ENCODE results near the gene CTNNA3.

CTNNA3 gene

GRCh38 chr10:66466622-66467021 is 1229.4 kb downstream of the CTNNA3 start:
- no peaks in the 10 kb centered on the region for H3K4me1 Mint-ChIP-seq (ENCODE audit: low read depth)
- H3K36me3 Mint-ChIP-seq, result no peaks in the 10 kb centered on the region
- H3K9me3 Mint-ChIP-seq (ENCODE audit: low read depth), result peaks cover 16% of the 10 kb centered on the region

GRCh38 chr10:66463611-66464010 is 1232.4 kb downstream of the CTNNA3 start:
- H3K9me3 Mint-ChIP-seq (ENCODE audit: low read depth), result peaks cover 16% of the 10 kb centered on the region
- H3K36me3 Mint-ChIP-seq, result no peaks in the 10 kb centered on the region
- H3K27me3 Mint-ChIP-seq, result no peaks in the 10 kb centered on the region
- H3K27ac Mint-ChIP-seq, result no peak overlapping the region
- H3K4me1 Mint-ChIP-seq (ENCODE audit: low read depth), result no peaks in the 10 kb centered on the region
- no peak overlapping the region for H3K4me3 Mint-ChIP-seq

More at GRCh38 chr10:66466622-66467021, 1229.4 kb downstream of the CTNNA3 start:
- H3K27ac Mint-ChIP-seq, result no peak overlapping the region
- no peak overlapping the region for H3K4me3 Mint-ChIP-seq
- no peaks in the 10 kb centered on the region for H3K27me3 Mint-ChIP-seq

- Mint-ChIP-seq H3K27ac (no peak overlapping the region), H3K9me3 (ENCODE audit: low read depth) (peaks cover 12% of the 10 kb centered on the region), H3K4me1 (ENCODE audit: low read depth) (no peaks in the 10 kb centered on the region), H3K4me3 (no peak overlapping the region), H3K27me3 (no peaks in the 10 kb centered on the region), H3K36me3 (no peaks in the 10 kb centered on the region)
Observed at GRCh38 chr10:66457629-66458028, 1238.4 kb downstream of the CTNNA3 start.

GRCh38 chr10:66455304-66455703 is 1240.7 kb downstream of the CTNNA3 start:
- H3K27ac Mint-ChIP-seq, result no peak overlapping the region
- H3K4me1 Mint-ChIP-seq (ENCODE audit: low read depth), result no peaks in the 10 kb centered on the region
- H3K4me3 Mint-ChIP-seq, result no peak overlapping the region
- peaks cover 12% of the 10 kb centered on the region for H3K9me3 Mint-ChIP-seq (ENCODE audit: low read depth)
- no peaks in the 10 kb centered on the region for H3K36me3 Mint-ChIP-seq
- no peaks in the 10 kb centered on the region for H3K27me3 Mint-ChIP-seq

GRCh38 chr10:66440568-66440967 is 1255.4 kb downstream of the CTNNA3 start:
- Mint-ChIP-seq H3K4me3 (no peak overlapping the region), H3K4me1 (ENCODE audit: low read depth) (no peaks in the 10 kb centered on the region), H3K36me3 (no peaks in the 10 kb centered on the region), H3K27ac (no peak overlapping the region), H3K9me3 (ENCODE audit: low read depth) (peaks cover 14% of the 10 kb centered on the region), H3K27me3 (no peaks in the 10 kb centered on the region)

GRCh38 chr10:66414943-66415342 is 1281.1 kb downstream of the CTNNA3 start:
- no peaks in the 10 kb centered on the region for H3K36me3 Mint-ChIP-seq
- no peaks in the 10 kb centered on the region for H3K4me1 Mint-ChIP-seq (ENCODE audit: low read depth)
- peaks cover 7% of the 10 kb centered on the region for H3K9me3 Mint-ChIP-seq (ENCODE audit: low read depth)
- no peaks in the 10 kb centered on the region for H3K27me3 Mint-ChIP-seq
- no peak overlapping the region for H3K4me3 Mint-ChIP-seq
- no peak overlapping the region for H3K27ac Mint-ChIP-seq

GRCh38 chr10:66405566-66405965 is 1290.4 kb downstream of the CTNNA3 start:
- no peak overlapping the region for H3K27ac Mint-ChIP-seq
- H3K9me3 Mint-ChIP-seq (ENCODE audit: low read depth), result peaks cover 11% of the 10 kb centered on the region
- no peaks in the 10 kb centered on the region for H3K36me3 Mint-ChIP-seq
- H3K4me3 Mint-ChIP-seq, result no peak overlapping the region
- H3K4me1 Mint-ChIP-seq (ENCODE audit: low read depth), result no peaks in the 10 kb centered on the region
- H3K27me3 Mint-ChIP-seq, result no peaks in the 10 kb centered on the region

- H3K9me3 Mint-ChIP-seq (ENCODE audit: low read depth), result peaks cover 9% of the 10 kb centered on the region
- H3K4me1 Mint-ChIP-seq (ENCODE audit: low read depth), result no peaks in the 10 kb centered on the region
- H3K27me3 Mint-ChIP-seq, result no peaks in the 10 kb centered on the region
- H3K27ac Mint-ChIP-seq, result no peak overlapping the region
- H3K4me3 Mint-ChIP-seq, result no peak overlapping the region
- no peaks in the 10 kb centered on the region for H3K36me3 Mint-ChIP-seq
Observed at GRCh38 chr10:66398669-66399068, 1297.3 kb downstream of the CTNNA3 start.

- H3K9me3 Mint-ChIP-seq (ENCODE audit: low read depth), result peaks cover 14% of the 10 kb centered on the region
- no peak overlapping the region for H3K4me3 Mint-ChIP-seq
- H3K27ac Mint-ChIP-seq, result no peak overlapping the region
- no peaks in the 10 kb centered on the region for H3K4me1 Mint-ChIP-seq (ENCODE audit: low read depth)
- no peaks in the 10 kb centered on the region for H3K36me3 Mint-ChIP-seq
- no peaks in the 10 kb centered on the region for H3K27me3 Mint-ChIP-seq
Observed at GRCh38 chr10:66394342-66395063, 1301.5 kb downstream of the CTNNA3 start.

GRCh38 chr10:66390926-66391325 is 1305.1 kb downstream of the CTNNA3 start:
- no peaks in the 10 kb centered on the region for H3K4me1 Mint-ChIP-seq (ENCODE audit: low read depth)
- H3K36me3 Mint-ChIP-seq, result no peaks in the 10 kb centered on the region
- no peaks in the 10 kb centered on the region for H3K27me3 Mint-ChIP-seq
- H3K4me3 Mint-ChIP-seq, result no peak overlapping the region
- H3K9me3 Mint-ChIP-seq (ENCODE audit: low read depth), result peaks cover 14% of the 10 kb centered on the region
- no peak overlapping the region for H3K27ac Mint-ChIP-seq

GRCh38 chr10:66381045-66381444 is 1315.0 kb downstream of the CTNNA3 start:
- Mint-ChIP-seq H3K9me3 (ENCODE audit: low read depth) (no peaks in the 10 kb centered on the region), H3K36me3 (no peaks in the 10 kb centered on the region), H3K27me3 (no peaks in the 10 kb centered on the region), H3K4me3 (no peak overlapping the region), H3K27ac (no peak overlapping the region), H3K4me1 (ENCODE audit: low read depth) (no peaks in the 10 kb centered on the region)

GRCh38 chr10:66378117-66378876 is 1317.7 kb downstream of the CTNNA3 start:
- H3K27ac Mint-ChIP-seq, result no peak overlapping the region
- no peaks in the 10 kb centered on the region for H3K4me1 Mint-ChIP-seq (ENCODE audit: low read depth)
- H3K4me3 Mint-ChIP-seq, result no peak overlapping the region
- H3K36me3 Mint-ChIP-seq, result no peaks in the 10 kb centered on the region
- peaks cover 9% of the 10 kb centered on the region for H3K9me3 Mint-ChIP-seq (ENCODE audit: low read depth)
- H3K27me3 Mint-ChIP-seq, result no peaks in the 10 kb centered on the region

- Mint-ChIP-seq H3K9me3 (ENCODE audit: low read depth) (no peaks in the 10 kb centered on the region), H3K4me3 (no peak overlapping the region), H3K27ac (no peak overlapping the region)
Observed at GRCh38 chr10:66368146-66368545, 1327.8 kb downstream of the CTNNA3 start.

GRCh38 chr10:66366163-66366562 is 1329.8 kb downstream of the CTNNA3 start:
- H3K9me3 Mint-ChIP-seq (ENCODE audit: low read depth), result peaks cover 4% of the 10 kb centered on the region
- H3K4me1 Mint-ChIP-seq (ENCODE audit: low read depth), result no peaks in the 10 kb centered on the region
- H3K4me3 Mint-ChIP-seq, result no peak overlapping the region
- H3K36me3 Mint-ChIP-seq, result no peaks in the 10 kb centered on the region
- no peak overlapping the region for H3K27ac Mint-ChIP-seq
- H3K27me3 Mint-ChIP-seq, result no peaks in the 10 kb centered on the region

More at GRCh38 chr10:66368146-66368545, 1327.8 kb downstream of the CTNNA3 start:
- Mint-ChIP-seq H3K4me1 (ENCODE audit: low read depth) (no peaks in the 10 kb centered on the region), H3K36me3 (no peaks in the 10 kb centered on the region), H3K27me3 (no peaks in the 10 kb centered on the region)

GRCh38 chr10:66365686-66366085 is 1330.3 kb downstream of the CTNNA3 start:
- no peaks in the 10 kb centered on the region for H3K27me3 Mint-ChIP-seq
- no peak overlapping the region for H3K27ac Mint-ChIP-seq
- H3K4me1 Mint-ChIP-seq (ENCODE audit: low read depth), result no peaks in the 10 kb centered on the region
- H3K9me3 Mint-ChIP-seq (ENCODE audit: low read depth), result peaks cover 4% of the 10 kb centered on the region
- no peak overlapping the region for H3K4me3 Mint-ChIP-seq
- H3K36me3 Mint-ChIP-seq, result no peaks in the 10 kb centered on the region
